NCI-H748 (cell line): ENCODE measurements around the gene GMIP.

ENCODE experiments used
- DNase-seq: peaks from one replicate; lab custom pipeline; 2025; ENCODE audit not compliant: unreplicated experiment; lab: John Stamatoyannopoulos, UW

Gene GMIP

GRCh38 chr19:19659646-19660245 is 16.3 kb upstream of the GMIP start:
- no peak for DNase-seq

GRCh38 chr19:19657397-19657783 is 13.9 kb upstream of the GMIP start:
- no peak for DNase-seq

GRCh38 chr19:19656451-19657396 is 13.3 kb upstream of the GMIP start:
- no peak for DNase-seq

- DNase-seq, result no peak
Observed at GRCh38 chr19:19655641-19656343, 12.3 kb upstream of the GMIP start.

GRCh38 chr19:19655051-19655594 is 11.7 kb upstream of the GMIP start:
- DNase-seq, result no peak

- no peak for DNase-seq
Observed at GRCh38 chr19:19654441-19654840, 11.0 kb upstream of the GMIP start.

- no peak for DNase-seq
Observed at GRCh38 chr19:19653597-19654147, 10.2 kb upstream of the GMIP start.

GRCh38 chr19:19652482-19653295 is 9.2 kb upstream of the GMIP start:
- no peak for DNase-seq

GRCh38 chr19:19651076-19651475 is 7.6 kb upstream of the GMIP start:
- no peak for DNase-seq

- no peak for DNase-seq
Observed at GRCh38 chr19:19650331-19650730, 6.9 kb upstream of the GMIP start.

GRCh38 chr19:19649580-19649995 is 6.1 kb upstream of the GMIP start:
- DNase-seq, result no peak

- DNase-seq, result no peak
Observed at GRCh38 chr19:19649155-19649554, 5.7 kb upstream of the GMIP start.

- no peak for DNase-seq
Observed at GRCh38 chr19:19647037-19647835, 3.8 kb upstream of the GMIP start.

GRCh38 chr19:19645233-19645870 is 1.9 kb upstream of the GMIP start:
- DNase-seq, result no peak

GRCh38 chr19:19644054-19644388 is 564 bp upstream of the GMIP start:
- DNase-seq, result no peak

- DNase-seq, result peak; percentile 38
Observed at GRCh38 chr19:19642506-19643157, 825 bp downstream of the GMIP start.

- no peak for DNase-seq
Observed at GRCh38 chr19:19637523-19638251, 5.8 kb downstream of the GMIP start.

GRCh38 chr19:19637186-19637522 is 6.3 kb downstream of the GMIP start:
- DNase-seq, result no peak
